ENCODE measurements around the gene SOD2.
"Not testable (repeated sequence)": the region's sequence is repeated elsewhere in the genome, so short reads cannot be mapped to it uniquely, and the experiment has no call there.

The SOD2 gene

GRCh38 chr6:159693128-159693893 is at the start of gene SOD2:
Gene SOD2 (minus strand): TSS chr6:159693241. CDS start chr6:159693167, 74 bp downstream.
- peak; percentile 82 to 87 for DNase-seq

- no peak for DNase-seq
These were observed 49.1 kb upstream of the SOD2 start for GRCh38 chr6:159742165-159742564.

- DNase-seq = peak in 1 of 2 experiments; percentile 9
These were observed 46.3 kb upstream of the SOD2 start for GRCh38 chr6:159739341-159739740.

DNA sequence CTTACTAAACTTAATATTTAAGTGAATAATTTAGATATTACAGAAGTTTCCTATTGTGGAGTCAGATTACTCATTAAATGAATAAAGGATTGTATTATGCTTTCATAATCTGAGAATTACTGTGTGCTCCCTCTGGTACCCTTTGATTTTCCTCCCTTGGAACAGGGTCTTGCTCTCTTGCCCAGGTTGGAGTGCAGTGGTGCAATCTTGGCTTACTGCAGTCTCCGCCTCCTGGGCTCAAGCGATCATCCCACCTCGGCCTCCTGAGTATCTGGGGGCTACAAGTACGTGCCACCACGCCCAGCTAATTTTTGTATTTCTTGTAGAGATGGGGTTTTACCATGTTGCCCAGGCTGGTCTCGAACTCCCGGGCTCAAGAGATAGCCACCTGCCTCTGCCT is 43.9 kb upstream of the SOD2 start:
- no peak for DNase-seq

DNA sequence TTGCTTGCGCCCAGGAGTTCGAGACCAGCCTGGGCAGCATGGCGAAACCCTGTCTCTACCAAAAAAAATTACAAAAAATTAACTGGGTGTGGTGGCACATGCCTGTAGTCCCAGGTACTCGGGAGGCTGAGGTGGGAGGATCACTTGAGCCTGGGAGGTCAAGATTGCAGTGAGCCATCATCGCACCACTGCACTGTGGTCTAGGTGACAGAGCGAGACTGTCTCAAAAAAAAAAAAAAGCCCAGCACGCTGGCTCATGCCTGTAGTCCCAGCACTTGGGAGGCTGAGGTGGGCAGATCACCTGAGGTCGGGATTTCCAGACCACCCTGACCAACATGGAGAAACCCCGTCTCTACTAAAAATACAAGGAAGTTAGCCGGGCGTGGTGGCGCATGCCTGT is 40.4 kb upstream of the SOD2 start:
- not testable (repeated sequence) for DNase-seq

DNA sequence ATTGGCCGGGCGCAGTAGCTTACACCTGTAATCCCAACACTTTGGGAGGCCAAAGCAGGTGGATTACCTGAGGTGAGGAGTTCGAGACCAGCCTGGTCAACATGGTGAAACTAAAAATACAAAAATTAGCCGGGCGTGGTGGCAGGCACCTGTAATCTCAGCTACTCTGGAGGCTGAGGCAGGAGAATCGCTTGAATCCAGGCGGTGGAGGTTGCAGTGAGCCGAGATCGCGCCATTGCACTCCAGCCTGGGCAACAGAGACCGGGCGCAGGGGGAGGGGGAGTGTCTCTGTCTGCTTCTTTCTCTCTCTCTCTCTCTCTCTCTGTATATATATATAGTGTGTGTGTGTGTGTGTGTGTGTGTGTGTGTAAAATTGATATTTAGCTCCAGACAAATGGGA is 39.5 kb upstream of the SOD2 start:
- DNase-seq = not testable (repeated sequence)

DNA sequence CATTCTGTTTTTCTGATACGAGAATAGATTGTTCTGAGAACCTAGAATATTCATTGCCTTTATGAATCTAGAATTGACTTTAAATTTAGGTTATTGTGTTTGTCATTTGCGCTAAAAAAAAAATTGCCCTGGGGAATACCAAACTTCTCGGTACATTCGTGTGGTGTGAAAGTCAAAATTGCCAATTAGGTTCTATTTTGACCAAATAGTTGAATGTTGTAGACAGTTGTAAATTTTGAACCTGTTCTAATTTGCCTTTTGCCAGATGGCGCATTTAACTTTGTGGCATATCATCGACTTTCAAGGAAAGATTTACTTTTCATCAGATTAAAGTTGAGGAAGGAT is 37.3 kb upstream of the SOD2 start:
- no peak for DNase-seq

- peak in 1 of 2 experiments; percentile 12 for DNase-seq
These were observed 36.7 kb upstream of the SOD2 start for GRCh38 chr6:159729598-159730331.

- peak in 1 of 2 experiments; percentile 17 for DNase-seq
These were observed 35.5 kb upstream of the SOD2 start for GRCh38 chr6:159728531-159728964.

GRCh38 chr6:159727717-159728445 is 34.8 kb upstream of the SOD2 start:
- DNase-seq = peak in 1 of 2 experiments; percentile 27

DNA sequence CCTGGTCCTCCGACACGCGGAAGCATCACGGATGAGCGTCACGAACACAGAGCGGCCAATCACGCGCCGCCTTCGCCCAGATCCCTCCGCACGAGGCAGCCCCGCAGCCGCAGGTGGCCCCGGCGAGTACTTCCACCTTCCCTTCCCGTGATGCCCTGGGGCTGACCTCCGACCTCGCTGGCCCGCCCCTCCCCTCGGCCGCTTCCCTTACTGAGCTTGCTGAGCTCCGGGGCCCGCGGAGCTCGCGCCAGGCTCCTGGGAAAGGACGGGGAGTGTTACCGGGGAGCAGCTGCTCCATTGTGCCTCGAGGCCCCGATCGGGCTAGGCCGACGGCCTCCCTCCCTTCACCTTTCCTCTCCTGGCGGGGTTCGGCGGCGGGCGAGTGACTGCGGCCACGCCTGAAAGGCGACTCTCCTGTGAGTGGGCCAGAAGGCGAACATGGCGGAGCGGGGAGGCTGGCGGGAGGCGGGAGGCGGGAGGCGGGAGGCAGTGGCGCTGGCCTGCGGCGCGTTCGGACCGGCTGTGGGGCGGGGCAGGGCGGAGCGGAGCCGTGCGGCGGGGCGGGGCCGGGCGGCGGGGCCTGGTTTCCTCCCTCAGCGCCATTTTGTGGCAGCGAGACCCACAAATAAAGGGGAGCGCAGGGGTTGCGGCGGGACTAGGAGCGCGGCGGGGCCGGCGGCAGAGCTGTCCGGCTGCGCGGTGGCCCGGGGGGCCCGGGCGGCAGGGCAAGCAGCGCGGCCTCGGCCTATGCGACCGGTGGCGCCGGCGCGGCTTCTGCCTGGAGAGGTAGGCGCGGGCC is 34.1 kb upstream of the SOD2 start, which contains the start of gene WTAP:
Gene WTAP, plus strand, starts transcription at position 589 of the 799 bp plus-strand sequence. CDS start 8,760 bp downstream, outside the sequence.
- DNase-seq = peak; percentile 95 to 97

- peak in 1 of 2 experiments; percentile 76 for DNase-seq
These were observed 33.3 kb upstream of the SOD2 start for GRCh38 chr6:159726255-159726917.

GRCh38 chr6:159725208-159725607 is 32.2 kb upstream of the SOD2 start:
- DNase-seq = not testable (repeated sequence)

- DNase-seq = no peak
These were observed 31.7 kb upstream of the SOD2 start for GRCh38 chr6:159724778-159725177.

- no peak for DNase-seq
These were observed 30.2 kb upstream of the SOD2 start for GRCh38 chr6:159723259-159723658.

DNA sequence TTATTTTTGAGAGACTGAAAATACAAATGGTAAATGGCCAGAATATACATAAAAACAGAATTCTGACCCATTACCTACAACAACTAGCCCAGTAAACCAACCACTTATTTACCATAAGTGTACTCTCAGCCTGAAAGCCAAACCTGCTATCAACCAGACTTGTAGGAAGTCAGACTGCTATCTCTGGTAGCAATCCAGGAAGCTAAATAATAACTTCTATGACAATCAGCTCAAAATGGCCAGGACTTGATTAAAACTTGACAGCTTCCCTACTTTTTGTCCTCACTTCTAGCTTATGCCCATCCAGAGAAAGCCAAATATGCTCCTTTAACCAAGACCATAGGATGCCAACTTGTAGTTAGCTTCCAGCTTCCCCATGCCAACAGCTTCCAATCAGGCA is 29.6 kb upstream of the SOD2 start:
- DNase-seq = no peak

DNA sequence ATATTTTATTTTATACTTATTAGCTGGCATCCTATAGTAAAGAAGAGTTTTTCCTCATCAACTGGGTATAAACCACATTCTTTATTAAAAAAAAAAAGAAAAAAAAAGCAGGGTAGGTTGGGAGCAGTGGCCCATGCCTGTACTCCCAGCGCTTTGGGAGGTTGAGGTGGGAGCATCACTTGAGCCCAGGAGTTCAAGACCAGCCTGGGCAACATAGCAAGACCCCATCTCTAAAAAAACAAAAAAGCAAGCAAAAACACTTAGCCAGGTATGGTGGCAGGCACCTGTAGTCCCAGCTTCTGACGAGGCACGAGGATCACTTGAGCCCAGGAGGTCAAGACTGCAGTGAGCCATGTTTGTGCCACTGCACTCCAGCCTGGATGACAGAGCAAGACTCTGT is 28.9 kb upstream of the SOD2 start:
- not testable (repeated sequence) for DNase-seq

DNA sequence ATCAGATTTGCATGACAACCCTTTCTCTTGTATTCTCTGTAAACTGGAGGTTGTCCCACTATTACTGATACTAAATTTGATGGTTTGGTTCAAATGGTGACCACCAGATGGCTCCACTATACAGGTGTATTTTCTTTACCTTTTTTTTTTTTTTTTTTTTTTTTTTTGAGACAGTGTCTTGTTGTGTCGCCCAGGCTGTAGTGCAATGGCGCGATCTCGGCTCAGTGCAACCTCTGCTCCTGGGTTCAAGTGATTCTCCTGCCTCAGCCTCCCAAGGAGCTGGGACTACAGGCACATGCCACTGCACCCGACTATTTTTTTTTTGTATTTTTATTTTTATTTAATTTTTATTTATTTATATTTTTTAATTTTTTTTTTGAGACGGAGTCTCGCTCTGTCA is 27.7 kb upstream of the SOD2 start:
- DNase-seq = peak in 1 of 2 experiments; percentile 8

DNA sequence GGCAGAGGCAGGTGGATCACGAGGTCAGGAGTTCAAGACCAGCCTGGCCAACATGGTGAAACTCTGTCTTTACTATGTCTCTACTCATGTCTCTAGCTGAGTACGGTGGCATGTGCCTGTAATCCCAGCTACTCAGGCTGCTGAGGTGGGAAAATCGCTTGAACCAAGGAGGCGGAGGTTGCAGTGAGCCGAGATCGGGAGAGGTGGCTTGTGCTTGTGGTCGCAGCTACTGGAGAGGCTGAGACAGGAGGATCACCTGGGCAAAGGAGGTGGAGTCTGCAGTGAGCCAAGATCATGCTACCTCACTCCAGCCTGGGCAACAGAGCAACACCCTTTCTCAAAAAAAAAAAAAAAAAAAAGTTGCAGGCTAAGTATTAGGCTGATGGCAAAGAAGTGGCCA is 26.2 kb upstream of the SOD2 start:
- DNase-seq = no peak

- DNase-seq = no peak
These were observed 25.6 kb upstream of the SOD2 start for GRCh38 chr6:159718634-159719033.

- DNase-seq = peak; percentile 11 to 28
These were observed 23.4 kb upstream of the SOD2 start for GRCh38 chr6:159716247-159717096.
